ENCODE data around the gene IBA57. TPM values are rescaled to one million over a fixed set of nuclear protein-coding genes. Genes with fewer than 3 reads are reported as not detected.

Gene IBA57
- polyA plus RNA-seq, 3 donors = 5.2 to 7.4 (median 7.0) TPM

DNA sequence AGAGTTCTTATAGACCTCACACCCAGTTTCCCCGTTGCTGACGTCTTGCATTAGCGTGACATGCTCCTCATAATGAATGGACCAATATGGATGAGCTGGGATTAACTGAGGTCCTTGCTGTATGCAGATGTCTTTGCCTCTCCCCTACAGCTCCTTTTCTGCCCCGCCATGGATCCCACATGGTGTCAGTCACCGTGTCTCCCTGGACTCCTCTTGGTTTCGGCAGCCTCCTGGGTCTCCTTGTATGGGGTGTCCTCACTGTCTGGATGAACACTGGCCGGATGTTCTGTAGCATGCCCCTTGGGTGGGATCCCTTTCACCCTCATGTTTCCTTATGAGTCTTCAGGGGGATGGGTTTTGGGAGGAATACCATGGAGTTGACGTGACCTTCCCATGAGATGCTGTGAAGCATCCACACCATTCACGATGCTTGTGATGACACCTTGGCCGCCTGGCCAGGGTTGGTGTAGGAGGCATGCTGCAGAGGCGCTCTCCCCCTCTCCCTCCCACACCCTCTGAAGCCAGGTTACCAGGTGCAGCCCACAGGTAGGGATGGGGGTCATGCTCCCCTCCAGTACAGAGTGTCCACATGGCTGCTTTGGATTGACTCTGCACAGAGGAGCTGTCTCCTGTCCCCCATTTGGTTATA lies 11.5 kb upstream of the IBA57 start:
- no peak overlapping the region for H3K27ac ChIP-seq (ENCODE audit: low read depth, low read length)
- WGBS, 3 donors = 87 to 93% (median 91%) methylated on average over 11 of the region's 11 CpGs

DNA sequence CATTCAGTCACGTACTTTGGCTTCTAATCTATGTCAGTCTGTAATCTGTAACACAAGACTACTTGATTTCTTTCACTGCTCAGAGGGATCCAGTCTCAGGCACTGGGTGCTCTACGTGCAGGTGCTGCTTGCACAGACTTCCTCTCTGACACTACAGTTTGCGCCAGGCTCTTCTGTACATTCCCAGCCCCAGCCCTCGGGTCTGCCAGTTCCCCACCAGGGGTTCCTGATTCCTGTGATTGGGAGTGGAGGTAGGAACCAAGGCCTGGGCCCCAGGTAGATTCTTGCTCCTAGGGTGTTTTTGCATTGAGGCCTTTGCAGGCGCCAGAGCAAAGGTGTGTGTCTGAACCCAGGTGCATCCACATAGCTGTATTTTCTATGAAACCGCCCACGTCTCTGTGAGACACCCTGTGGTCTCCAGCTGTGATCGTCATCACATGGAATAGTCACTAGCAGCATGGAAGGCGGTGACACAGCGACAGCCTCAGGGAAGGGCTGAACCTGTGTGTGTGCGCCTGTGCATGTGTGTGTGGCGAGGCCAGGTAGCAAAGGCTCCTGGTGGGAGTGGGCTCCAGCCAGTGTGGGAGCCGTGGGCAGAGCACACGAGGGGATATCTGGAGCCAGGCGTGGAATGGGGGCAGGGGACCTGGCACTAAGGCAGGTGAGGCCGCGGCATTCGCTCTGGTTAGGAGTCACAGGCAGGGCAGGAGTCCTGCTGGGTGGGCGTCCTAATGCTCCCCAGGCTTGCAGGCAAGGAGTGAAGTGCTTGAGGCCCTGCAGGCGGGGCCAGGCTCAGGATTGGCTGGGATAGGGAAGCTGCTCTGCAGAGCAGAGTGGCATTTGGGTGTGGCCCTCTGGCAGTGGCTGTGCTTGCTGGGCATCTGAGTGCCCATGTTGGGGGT lies 10.7 kb upstream of the IBA57 start:
- WGBS, 3 donors = 79 to 87% (median 82%) methylated on average over 20 of the region's 20 CpGs
- H3K27ac ChIP-seq (ENCODE audit: low read depth, low read length) = no peak overlapping the region

DNA sequence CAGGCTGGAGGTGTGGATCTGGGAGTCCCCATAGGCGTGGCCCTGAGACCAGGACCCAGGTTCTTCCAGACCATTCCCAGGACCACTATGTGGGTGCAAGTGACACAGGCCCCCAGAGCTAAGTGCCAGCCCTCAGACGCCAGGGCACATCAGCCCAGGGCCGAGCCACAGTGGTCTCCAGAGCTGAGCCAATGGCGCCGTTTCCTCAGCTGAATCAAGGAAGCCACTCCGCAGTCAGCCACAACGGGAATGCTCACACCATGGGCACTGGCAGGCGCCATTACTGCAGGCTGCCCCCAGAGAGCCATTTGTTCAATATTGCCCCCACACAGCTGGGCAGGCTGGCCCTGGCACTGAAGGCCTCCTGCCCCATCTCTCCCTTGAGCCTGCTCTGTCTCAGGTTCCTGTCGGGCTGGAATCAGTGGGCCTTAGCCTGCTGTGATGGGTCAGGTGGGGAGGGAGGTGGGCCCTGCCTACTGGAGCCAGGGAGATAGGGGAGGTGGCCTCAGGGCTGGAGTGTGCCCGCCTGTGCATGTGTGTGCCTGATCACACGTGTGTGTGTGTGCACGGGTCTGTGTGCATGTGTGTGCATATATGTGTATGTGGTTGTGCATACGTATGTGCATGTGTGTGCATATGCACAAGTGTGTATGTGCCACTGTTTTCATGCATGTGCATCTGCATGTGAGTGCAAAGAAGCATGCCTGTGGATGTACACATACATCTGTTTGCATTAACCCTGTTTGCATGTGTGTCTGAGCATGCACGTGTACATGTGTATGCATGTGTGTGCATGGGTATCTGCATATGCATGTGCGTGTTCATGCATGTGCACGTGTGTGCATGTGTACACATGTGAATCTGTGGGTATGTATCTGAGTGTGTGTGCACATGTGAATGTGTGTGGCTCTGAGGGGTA lies 9.7 kb upstream of the IBA57 start:
- no peak overlapping the region for H3K27ac ChIP-seq (ENCODE audit: low read depth, low read length)
- WGBS, 3 donors = 81 to 83% (median 82%) methylated on average over 16 of the region's 16 CpGs

- WGBS, 3 donors = 48 to 62% (median 55%) methylated on average over 7 to 9 of the region's 9 CpGs
- H3K27ac ChIP-seq (ENCODE audit: low read depth, low read length) = no peak overlapping the region
Measured at GRCh38 chr1:228156515-228156881, 9.1 kb upstream of the IBA57 start.

- 56 to 83% (median 60%) methylated on average over 24 of the region's 24 CpGs for WGBS, 3 donors
- no peak overlapping the region for H3K27ac ChIP-seq (ENCODE audit: low read depth, low read length)
Measured at GRCh38 chr1:228156941-228157728, 8.5 kb upstream of the IBA57 start.

DNA sequence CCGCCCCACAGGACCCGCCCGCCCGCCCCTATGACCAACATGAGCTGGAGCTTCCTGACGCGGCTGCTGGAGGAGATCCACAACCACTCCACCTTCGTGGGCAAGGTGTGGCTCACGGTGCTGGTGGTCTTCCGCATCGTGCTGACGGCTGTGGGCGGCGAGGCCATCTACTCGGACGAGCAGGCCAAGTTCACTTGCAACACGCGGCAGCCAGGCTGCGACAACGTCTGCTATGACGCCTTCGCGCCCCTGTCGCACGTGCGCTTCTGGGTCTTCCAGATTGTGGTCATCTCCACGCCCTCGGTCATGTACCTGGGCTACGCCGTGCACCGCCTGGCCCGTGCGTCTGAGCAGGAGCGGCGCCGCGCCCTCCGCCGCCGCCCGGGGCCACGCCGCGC lies 7.9 kb upstream of the IBA57 start:
- H3K27ac ChIP-seq (ENCODE audit: low read depth, low read length) = no peak overlapping the region
- WGBS, 3 donors = 65 to 78% (median 76%) methylated on average over 32 to 43 of the region's 43 CpGs

DNA sequence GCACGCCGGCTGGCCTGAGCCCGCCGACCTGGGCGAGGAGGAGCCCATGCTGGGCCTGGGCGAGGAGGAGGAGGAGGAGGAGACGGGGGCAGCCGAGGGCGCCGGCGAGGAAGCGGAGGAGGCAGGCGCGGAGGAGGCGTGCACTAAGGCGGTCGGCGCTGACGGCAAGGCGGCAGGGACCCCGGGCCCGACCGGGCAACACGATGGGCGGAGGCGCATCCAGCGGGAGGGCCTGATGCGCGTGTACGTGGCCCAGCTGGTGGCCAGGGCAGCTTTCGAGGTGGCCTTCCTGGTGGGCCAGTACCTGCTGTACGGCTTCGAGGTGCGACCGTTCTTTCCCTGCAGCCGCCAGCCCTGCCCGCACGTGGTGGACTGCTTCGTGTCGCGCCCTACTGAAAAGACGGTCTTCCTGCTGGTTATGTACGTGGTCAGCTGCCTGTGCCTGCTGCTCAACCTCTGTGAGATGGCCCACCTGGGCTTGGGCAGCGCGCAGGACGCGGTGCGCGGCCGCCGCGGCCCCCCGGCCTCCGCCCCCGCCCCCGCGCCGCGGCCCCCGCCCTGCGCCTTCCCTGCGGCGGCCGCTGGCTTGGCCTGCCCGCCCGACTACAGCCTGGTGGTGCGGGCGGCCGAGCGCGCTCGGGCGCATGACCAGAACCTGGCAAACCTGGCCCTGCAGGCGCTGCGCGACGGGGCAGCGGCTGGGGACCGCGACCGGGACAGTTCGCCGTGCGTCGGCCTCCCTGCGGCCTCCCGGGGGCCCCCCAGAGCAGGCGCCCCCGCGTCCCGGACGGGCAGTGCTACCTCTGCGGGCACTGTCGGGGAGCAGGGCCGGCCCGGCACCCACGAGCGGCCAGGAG lies 7.2 kb upstream of the IBA57 start:
- no peak overlapping the region for H3K27ac ChIP-seq (ENCODE audit: low read depth, low read length)
- 35 to 75% (median 73%) methylated on average over 69 to 98 of the region's 98 CpGs for WGBS, 3 donors

- WGBS, 3 donors = 81 to 92% (median 90%) methylated on average over 11 to 14 of the region's 14 CpGs
- H3K27ac ChIP-seq (ENCODE audit: low read depth, low read length) = no peak overlapping the region
Measured at GRCh38 chr1:228159008-228159665, 6.5 kb upstream of the IBA57 start.

- 69 to 84% (median 80%) methylated on average over 15 of the region's 15 CpGs for WGBS, 3 donors
- H3K27ac ChIP-seq (ENCODE audit: low read depth, low read length) = no peak overlapping the region
Measured at GRCh38 chr1:228160201-228160761, 5.3 kb upstream of the IBA57 start.

GRCh38 chr1:228161362-228161761 lies 4.2 kb upstream of the IBA57 start:
- 36 to 39% (median 36%) methylated on average over 6 to 7 of the region's 7 CpGs for WGBS, 3 donors
- H3K27ac ChIP-seq (ENCODE audit: low read depth, low read length) = no peak overlapping the region

DNA sequence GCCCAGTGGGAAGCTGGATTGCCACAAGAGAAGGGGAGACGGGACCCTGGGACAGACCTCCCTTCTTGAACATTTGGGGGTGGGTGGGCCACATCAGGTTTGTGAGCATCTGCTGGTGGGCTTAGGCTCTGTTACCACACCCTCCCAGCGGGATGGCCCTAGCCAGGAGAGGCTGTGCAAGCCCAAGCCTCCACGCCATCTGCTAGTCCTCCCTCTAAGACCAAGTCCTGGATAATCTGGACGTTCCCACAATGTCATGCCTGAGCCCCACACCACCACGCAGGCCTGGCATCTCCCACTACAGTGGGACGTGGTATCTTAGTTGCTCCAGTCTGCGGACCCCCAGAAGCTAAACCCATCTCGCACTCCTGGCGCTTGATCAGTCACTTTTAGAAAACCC lies 3.7 kb upstream of the IBA57 start:
- H3K27ac ChIP-seq (ENCODE audit: low read depth, low read length) = no peak overlapping the region
- 73 to 81% (median 79%) methylated on average over 9 of the region's 9 CpGs for WGBS, 3 donors

DNA sequence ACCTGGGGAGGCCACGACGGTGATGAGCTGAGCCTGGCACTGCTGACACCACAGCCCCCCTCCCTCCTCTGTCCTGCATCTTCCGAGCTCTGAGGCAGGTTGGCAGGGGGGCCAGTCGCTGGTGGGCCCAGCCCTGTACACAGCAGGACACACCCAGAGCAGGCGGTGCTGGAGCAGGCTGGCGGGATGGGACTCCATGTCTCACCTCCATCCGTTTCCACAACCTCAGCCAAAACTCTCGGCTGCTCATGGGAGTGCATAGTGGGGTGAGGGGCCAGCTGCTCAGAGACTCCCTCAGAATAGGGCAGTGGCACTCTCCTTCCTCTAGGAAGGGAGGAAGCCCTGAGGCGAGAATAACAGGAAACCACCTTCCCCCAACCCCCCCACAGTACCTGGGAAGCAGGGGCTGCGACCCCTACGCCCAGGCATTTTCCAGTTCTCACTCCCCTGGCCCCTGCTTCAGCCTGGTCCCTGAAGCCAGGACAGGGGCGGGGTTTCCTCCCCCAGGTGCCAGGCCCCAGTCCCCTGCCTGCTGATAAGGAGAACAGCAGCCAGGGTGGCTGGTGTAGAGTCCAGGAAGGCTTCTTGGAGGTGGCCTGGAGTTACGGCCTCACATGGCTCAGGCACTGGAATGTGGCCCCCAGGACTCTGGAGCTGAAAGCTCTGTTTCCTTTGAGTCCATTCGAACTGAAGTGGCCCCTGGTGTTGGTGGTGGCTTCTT lies 3.2 kb upstream of the IBA57 start:
- no peak overlapping the region for H3K27ac ChIP-seq (ENCODE audit: low read depth, low read length)
- WGBS, 3 donors = 22 to 24% (median 22%) methylated on average over 14 of the region's 14 CpGs

DNA sequence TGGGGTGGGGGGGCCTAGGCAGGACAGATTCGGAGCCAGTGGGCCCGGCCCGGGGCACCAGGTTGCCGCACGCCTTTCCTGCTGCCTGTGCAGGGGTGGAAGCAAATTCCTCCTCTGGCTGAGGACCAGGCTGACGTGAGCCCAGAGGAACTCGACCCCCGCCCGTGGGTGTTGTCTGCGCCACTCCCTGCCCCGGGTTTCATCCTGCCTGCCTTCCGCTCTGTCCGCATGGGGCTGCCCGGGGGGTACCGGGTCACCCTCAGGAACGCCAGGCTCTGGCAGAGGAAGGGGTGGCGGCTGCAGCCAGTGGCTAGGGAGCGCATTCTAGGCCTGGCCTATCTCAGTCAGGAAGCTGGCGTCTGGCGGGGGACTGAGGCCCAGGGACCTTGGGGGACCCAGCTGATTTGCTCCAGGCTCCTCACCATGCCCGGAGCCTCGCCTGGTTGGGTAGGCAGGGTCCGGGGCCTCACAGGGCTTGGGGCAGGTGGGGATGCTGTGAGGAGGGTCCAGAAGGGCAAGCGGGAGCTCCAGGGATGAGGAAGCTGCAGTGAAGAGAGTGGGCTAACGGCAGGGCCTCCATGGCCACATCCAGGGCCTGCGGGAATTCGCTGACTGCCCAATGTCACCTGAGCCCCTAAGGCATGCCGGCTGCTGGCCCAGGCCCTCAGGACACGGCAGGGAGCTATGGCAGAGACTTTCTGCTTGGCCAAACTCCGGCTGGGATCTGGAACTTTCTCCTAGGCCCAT lies 2.4 kb upstream of the IBA57 start:
- 28 to 56% (median 34%) methylated on average over 30 of the region's 30 CpGs for WGBS, 3 donors
- H3K27ac ChIP-seq (ENCODE audit: low read depth, low read length) = peak overlapping the region; percentile 51

DNA sequence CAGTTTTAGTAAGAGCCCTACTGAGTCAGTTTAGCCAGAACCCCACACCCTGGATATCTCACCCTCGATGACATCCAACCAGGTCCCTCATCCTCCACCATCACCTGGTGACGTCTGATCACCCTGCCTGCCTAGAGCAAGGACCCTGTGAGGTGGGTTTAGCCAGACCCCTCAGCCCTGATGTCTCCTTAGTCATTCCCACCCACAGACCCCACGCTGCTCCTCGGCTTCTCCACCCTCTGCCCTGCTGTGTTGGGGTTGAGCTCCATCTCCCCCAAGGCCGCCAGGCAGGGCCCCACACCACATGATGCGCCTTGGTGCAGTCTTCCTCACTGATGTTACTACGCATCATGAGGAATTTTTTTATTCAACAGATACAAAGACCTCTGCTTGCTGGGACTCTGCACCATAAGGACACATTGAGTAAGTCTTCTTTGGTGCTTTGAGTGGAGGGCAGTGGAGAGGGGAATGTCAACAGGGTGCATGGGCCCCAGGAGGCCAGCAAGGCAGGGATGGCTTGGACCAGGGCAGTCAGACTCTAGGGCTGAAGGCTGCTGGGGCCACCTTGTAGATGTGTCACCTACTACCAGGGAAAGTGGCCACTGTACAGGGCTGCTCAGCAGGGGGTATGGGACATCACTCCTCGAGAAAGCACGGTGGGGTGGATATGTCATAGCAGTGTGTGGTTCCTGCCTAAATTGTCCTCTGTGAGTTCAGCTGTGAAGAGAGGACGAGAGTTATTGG lies 1.7 kb upstream of the IBA57 start:
- 89 to 92% (median 90%) methylated on average over 10 of the region's 10 CpGs for WGBS, 3 donors
- no peak overlapping the region for H3K27ac ChIP-seq (ENCODE audit: low read depth, low read length)
